Activated CD8-positive, alpha-beta memory T cell treated with anti-CD3 and anti-CD28 coated beads, Interleukin-2, amount 50 U/mL, for 24 hours (primary cell): ENCODE results near the gene SDE2.
"Not testable (repeated sequence)": the region's sequence is repeated elsewhere in the genome, so short reads cannot be mapped to it uniquely, and the experiment has no call there.

Experiments
- DNase-seq: peaks from one replicate; pipeline ENCODE4 v3.0.0-alpha.2; 2020; ENCODE audit errors: extremely low read depth

Gene SDE2

GRCh38 chr1:225975146-225975545, 24.0 kb downstream of the SDE2 start:
- not testable (repeated sequence) for DNase-seq

- no peak for DNase-seq
Observed at GRCh38 chr1:225974454-225974853, 24.7 kb downstream of the SDE2 start.

- DNase-seq = no peak
Observed at GRCh38 chr1:225973158-225973557, 26.0 kb downstream of the SDE2 start.

GRCh38 chr1:225972344-225973152, 26.6 kb downstream of the SDE2 start:
- DNase-seq = no peak

- not testable (repeated sequence) for DNase-seq
Observed at GRCh38 chr1:225970592-225971157, 28.5 kb downstream of the SDE2 start.

GRCh38 chr1:225969751-225970150, 29.4 kb downstream of the SDE2 start:
- not testable (repeated sequence) for DNase-seq

GRCh38 chr1:225965231-225965630, 33.9 kb downstream of the SDE2 start:
- no peak for DNase-seq

GRCh38 chr1:225963735-225964530, 35.2 kb downstream of the SDE2 start:
- no peak for DNase-seq

- peak; percentile 18 for DNase-seq
Observed at GRCh38 chr1:225962440-225962975, 36.6 kb downstream of the SDE2 start.

GRCh38 chr1:225961659-225962439, 37.3 kb downstream of the SDE2 start:
- DNase-seq = no peak

GRCh38 chr1:225958041-225958440, 41.1 kb downstream of the SDE2 start:
- no peak for DNase-seq

- no peak for DNase-seq
Observed at GRCh38 chr1:225954753-225955152, 44.4 kb downstream of the SDE2 start.

GRCh38 chr1:225953315-225953714, 45.8 kb downstream of the SDE2 start:
- no peak for DNase-seq

GRCh38 chr1:225950905-225951497, 48.1 kb downstream of the SDE2 start:
- no peak for DNase-seq

GRCh38 chr1:225949041-225949440, 50.1 kb downstream of the SDE2 start:
- DNase-seq = no peak

- DNase-seq = no peak
Observed at GRCh38 chr1:225946803-225947202, 52.3 kb downstream of the SDE2 start.

GRCh38 chr1:225946082-225946620, 53.0 kb downstream of the SDE2 start:
- no peak for DNase-seq

GRCh38 chr1:225945564-225945963, 53.6 kb downstream of the SDE2 start:
- DNase-seq = no peak

GRCh38 chr1:225944951-225945350, 54.2 kb downstream of the SDE2 start:
- DNase-seq = no peak

- DNase-seq = no peak
Observed at GRCh38 chr1:225944387-225944786, 54.8 kb downstream of the SDE2 start.

- DNase-seq = no peak
Observed at GRCh38 chr1:225943582-225943981, 55.6 kb downstream of the SDE2 start.
